HEK293T (cell line): ENCODE measurements around the gene C20orf202.

ENCODE experiments used
- CTCF ChIA-PET: fragments of 350-600 bp; formaldehyde crosslinking; extraction: SDS; loops from one replicate; lab custom pipeline; 2021; ENCODE audit warnings: antibody characterized with exemption, inconsistent platforms; lab: Yijun Ruan, JAX
- POLR2A ChIA-PET: fragments of 350-600 bp; formaldehyde crosslinking; extraction: SDS; loops from one replicate; lab custom pipeline; 2020; ENCODE audit warnings: antibody characterized with exemption, inconsistent platforms; lab: Yijun Ruan, JAX
- DNase-seq: peaks from one replicate; pipeline ENCODE4 v3.0.0; 2012; ENCODE audit warnings: mixed read lengths; ENCODE audit errors: extremely low spot score
- ARNT ChIP-seq: fragments of 450-650 bp; IDR thresholded peaks from 2 replicates; pipeline ENCODE4 v1.6.1; 2017; ENCODE audit warnings: mild to moderate bottlenecking
- BHLHE40 ChIP-seq: fragments of 450-650 bp; IDR thresholded peaks from 2 replicates; pipeline ENCODE4 v1.6.1; 2016; ENCODE audit warnings: mild to moderate bottlenecking, moderate library complexity, borderline replicate concordance
- CTBP1 ChIP-seq: fragments of 450-650 bp; IDR thresholded peaks from 2 replicates; pipeline ENCODE4 v1.6.1; 2016; ENCODE audit warnings: borderline replicate concordance
- ELF4 ChIP-seq: fragments of 450-650 bp; IDR thresholded peaks from 2 replicates; pipeline ENCODE4 v1.6.1; 2017; ENCODE audit warnings: antibody characterized with exemption
- FOXA1 ChIP-seq: fragments of 450-650 bp; IDR thresholded peaks from 2 replicates; pipeline ENCODE4 v1.6.1; 2016; ENCODE audit warnings: mild to moderate bottlenecking
- FOXK2 ChIP-seq: fragments of 450-650 bp; IDR thresholded peaks from 2 replicates; pipeline ENCODE4 v1.6.1; 2016; ENCODE audit warnings: mild to moderate bottlenecking
- FOXM1 ChIP-seq: fragments of 450-650 bp; IDR thresholded peaks from 2 replicates; pipeline ENCODE4 v1.6.1; 2017; ENCODE audit warnings: mild to moderate bottlenecking, borderline replicate concordance
- HDGF ChIP-seq: fragments of 450-650 bp; IDR thresholded peaks from 2 replicates; pipeline ENCODE4 v1.6.1; 2017; ENCODE audit warnings: antibody characterized with exemption, borderline replicate concordance
- L3MBTL2 ChIP-seq: fragments of 450-650 bp; conservative IDR thresholded peaks from 2 replicates; pipeline ENCODE4 v1.6.1; 2016; ENCODE audit warnings: mild to moderate bottlenecking
- LEF1 ChIP-seq: fragments of 450-650 bp; IDR thresholded peaks from 2 replicates; pipeline ENCODE4 v1.6.1; 2017; ENCODE audit warnings: mild to moderate bottlenecking, borderline replicate concordance
- NFRKB ChIP-seq: fragments of 450-650 bp; IDR thresholded peaks from 2 replicates; pipeline ENCODE4 v1.6.1; 2016; ENCODE audit warnings: mild to moderate bottlenecking, moderate library complexity
- PKNOX1 ChIP-seq: fragments of 450-650 bp; IDR thresholded peaks from 2 replicates; pipeline ENCODE4 v1.6.1; 2016
- SP1 ChIP-seq: fragments of 450-650 bp; IDR thresholded peaks from 2 replicates; pipeline ENCODE4 v1.6.1; 2017
- SUZ12 ChIP-seq: fragments of 450-650 bp; IDR thresholded peaks from 2 replicates; pipeline ENCODE4 v1.6.1; 2016; ENCODE audit warnings: mild to moderate bottlenecking
- TARDBP ChIP-seq: fragments of 450-650 bp; IDR thresholded peaks from 2 replicates; pipeline ENCODE4 v1.6.1; 2016
- ZNF384 ChIP-seq: fragments of 450-650 bp; IDR thresholded peaks from 2 replicates; pipeline ENCODE4 v1.6.1; 2016

C20orf202 gene

GRCh38 chr20:1225263-1225782 is 22.1 kb downstream of the C20orf202 start:
- no peak for DNase-seq
- ChIA-PET CTCF (no interaction called here), POLR2A (interaction anchor here (0.8 to 1.0 kb wide), 4 partner anchors 22 to 100 kb away, joined by 3 read pairs; partner anchors contain the start of genes C20orf202 and SNPH)
- no peak for TF ChIP-seq BHLHE40
- TF ChIP-seq SUZ12, result no peak
- TF ChIP-seq ELF4, result no peak
- TF ChIP-seq HDGF, result no peak
- no peak for TF ChIP-seq SP1
- TF ChIP-seq NFRKB, result no peak
- TF ChIP-seq FOXA1, result no peak

- DNase-seq, result peak; percentile 98
- POLR2A ChIA-PET, result interaction anchor here (0.8 to 1.0 kb wide), 4 partner anchors 23 to 99 kb away, joined by 3 read pairs; partner anchors contain the start of genes C20orf202 and SNPH
- CTCF ChIA-PET, result interaction anchor here (0.6 to 1.1 kb wide), 2 partner anchors 17 to 36 kb away, joined by 3 to 5 read pairs; no protein-coding TSS in a partner anchor
- TF ChIP-seq L3MBTL2 (peak; percentile 93), FOXM1 (no peak), ARNT (no peak)
These were observed 22.8 kb downstream of the C20orf202 start, which contains the start of gene RAD21L1 for GRCh38 chr20:1225783-1226654. RAD21L1 (plus strand) TSS chr20:1226044; CDS start chr20:1228454, 2,410 bp downstream.

- DNase-seq, result no peak
- ChIA-PET POLR2A (no interaction called here), CTCF (no interaction called here)
- no peak for TF ChIP-seq SP1
- no peak for TF ChIP-seq HDGF
- TF ChIP-seq NFRKB, result no peak
- TF ChIP-seq FOXM1, result no peak
- TF ChIP-seq ELF4, result no peak
- TF ChIP-seq FOXA1, result no peak
- TF ChIP-seq ARNT, result no peak
- no peak for TF ChIP-seq ZNF384
- no peak for TF ChIP-seq SUZ12
- no peak for TF ChIP-seq PKNOX1
- TF ChIP-seq CTBP1, result no peak
- TF ChIP-seq L3MBTL2, result no peak
- no peak for TF ChIP-seq LEF1
- no peak for TF ChIP-seq BHLHE40
- TF ChIP-seq FOXK2, result no peak
- no peak for TF ChIP-seq TARDBP
These were observed 26.3 kb downstream of the C20orf202 start for GRCh38 chr20:1229541-1229940.

GRCh38 chr20:1232286-1233111 is 29.2 kb downstream of the C20orf202 start:
- TF ChIP-seq LEF1 (no peak), SUZ12 (no peak), HDGF (no peak), NFRKB (no peak), ARNT (no peak), TARDBP (no peak), SP1 (no peak)
- ChIA-PET CTCF (no interaction called here), POLR2A (no interaction called here)
- DNase-seq, result no peak

- POLR2A ChIA-PET, result no interaction called here
- TF ChIP-seq SUZ12 (no peak), SP1 (no peak), ELF4 (no peak), FOXM1 (no peak), LEF1 (no peak), FOXA1 (no peak), BHLHE40 (no peak), HDGF (no peak), ZNF384 (no peak), L3MBTL2 (no peak), PKNOX1 (no peak), FOXK2 (no peak), NFRKB (no peak), TARDBP (no peak), ARNT (no peak)
- DNase-seq, result no peak
- CTCF ChIA-PET, result no interaction called here
These were observed 37.3 kb downstream of the C20orf202 start for GRCh38 chr20:1240549-1240948.

- POLR2A ChIA-PET, result no interaction called here
- CTCF ChIA-PET, result no interaction called here
- TF ChIP-seq BHLHE40, result no peak
- no peak for TF ChIP-seq FOXK2
- no peak for TF ChIP-seq SP1
- TF ChIP-seq FOXA1, result no peak
- no peak for DNase-seq
These were observed 38.2 kb downstream of the C20orf202 start for GRCh38 chr20:1241456-1241855.
